Measurements from ENCODE around the gene PHF21B.
"Not testable (repeated sequence)": the region's sequence is repeated elsewhere in the genome, so short reads cannot be mapped to it uniquely, and the experiment has no call there.

Gene PHF21B

GRCh38 chr22:44862981-44863860, 146.6 kb downstream of the PHF21B start:
- no peak for DNase-seq

GRCh38 chr22:44862281-44862680, 147.5 kb downstream of the PHF21B start:
- DNase-seq = no peak

- DNase-seq = no peak
Observed at GRCh38 chr22:44861245-44861644, 148.6 kb downstream of the PHF21B start.

- DNase-seq = no peak
Observed at GRCh38 chr22:44860311-44860710, 149.5 kb downstream of the PHF21B start.

GRCh38 chr22:44859641-44860040, 150.2 kb downstream of the PHF21B start:
- DNase-seq = no peak

GRCh38 chr22:44858819-44859218, 151.0 kb downstream of the PHF21B start:
- DNase-seq = not testable (repeated sequence)

- DNase-seq = no peak
Observed at GRCh38 chr22:44855855-44856254, 153.9 kb downstream of the PHF21B start.

- not testable (repeated sequence) for DNase-seq
Observed at GRCh38 chr22:44854641-44855040, 155.2 kb downstream of the PHF21B start.

- no peak for DNase-seq
Observed at GRCh38 chr22:44850946-44851345, 158.9 kb downstream of the PHF21B start.

- DNase-seq = no peak
Observed at GRCh38 chr22:44848791-44849420, 160.9 kb downstream of the PHF21B start.

GRCh38 chr22:44848296-44848741, 161.5 kb downstream of the PHF21B start:
- no peak for DNase-seq

GRCh38 chr22:44847892-44848291, 161.9 kb downstream of the PHF21B start:
- no peak for DNase-seq

GRCh38 chr22:44847380-44847779, 162.4 kb downstream of the PHF21B start:
- DNase-seq = no peak

GRCh38 chr22:44846726-44847275, 163.0 kb downstream of the PHF21B start:
- no peak for DNase-seq

- no peak for DNase-seq
Observed at GRCh38 chr22:44845796-44846720, 163.7 kb downstream of the PHF21B start.

GRCh38 chr22:44845191-44845590, 164.6 kb downstream of the PHF21B start:
- DNase-seq = no peak

GRCh38 chr22:44842417-44842816, 167.4 kb downstream of the PHF21B start:
- no peak for DNase-seq

GRCh38 chr22:44840611-44841322, 169.0 kb downstream of the PHF21B start:
- no peak for DNase-seq

- no peak for DNase-seq
Observed at GRCh38 chr22:44839721-44840120, 170.1 kb downstream of the PHF21B start.

GRCh38 chr22:44839061-44839460, 170.7 kb downstream of the PHF21B start:
- no peak for DNase-seq

- no peak for DNase-seq
Observed at GRCh38 chr22:44838316-44839016, 171.3 kb downstream of the PHF21B start.
